Transverse colon (tissue), 4 donors: Measurements from ENCODE around the gene ZNF446. TPM values are rescaled to one million over a fixed set of nuclear protein-coding genes. Genes with fewer than 3 reads are reported as not detected.

Experiments
- DNase-seq: peaks from one replicate; pipeline ENCODE4 v3.0.0-alpha.2; 2019
- H3K27ac ChIP-seq, 4 donors: fragments of 200-600 bp; sonication (generic); 2 replicates each; pipeline ENCODE4 v1.5.1; 2016 to 2018; ENCODE audit warnings: inconsistent platforms in 4 of 4
- H3K27me3 ChIP-seq: fragments of 200-600 bp; sonication (generic); 2 replicates; pipeline ENCODE4 v1.5.1; 2017; ENCODE audit warnings: inconsistent platforms
- H3K36me3 ChIP-seq, 4 donors: fragments of 200-600 bp; sonication (generic); 2 replicates each; pipeline ENCODE4 v1.5.1; 2017 to 2019; ENCODE audit warnings: inconsistent platforms in 4 of 4
- H3K4me1 ChIP-seq, 4 donors: fragments of 200-600 bp; sonication (generic); 2 replicates each; pipeline ENCODE4 v1.5.1; 2017 to 2020; ENCODE audit warnings: inconsistent platforms in 4 of 4
- H3K4me3 ChIP-seq, 4 donors: fragments of 200-600 bp; sonication (generic); 1 replicate in 1 of 4; 2 replicates in 3 of 4; pipeline versions ENCODE4 v1.5.1 to v1.6.1; 2017 to 2019; ENCODE audit warnings: inconsistent platforms in 4 of 4
- H3K9me3 ChIP-seq, 2 donors: fragments of 200-600 bp; sonication (generic); 2 replicates each; pipeline ENCODE4 v1.5.1; 2017 to 2019; ENCODE audit warnings: inconsistent platforms in 2 of 2
- CTCF ChIP-seq, 5 experiments: fragments of 200-600 bp in 3 of 5; fragments of 450-650 bp in 2 of 5; sonication (generic) in 3 of 5; IDR thresholded peaks; 1 replicate in 2 of 5; 2 replicates in 3 of 5; pipeline ENCODE4 v1.5.1; 2016 to 2017; ENCODE audit warnings: antibody characterized with exemption in 5 of 5, inconsistent platforms in 3 of 5, mild to moderate bottlenecking in 2 of 5, moderate library complexity in 1 of 5
- EP300 ChIP-seq: sonication (generic); formaldehyde crosslinking; IDR thresholded peaks from one replicate; pipeline ENCODE4 v1.6.1; 2017; ENCODE audit warnings: antibody characterized with exemption, low read depth
- POLR2A ChIP-seq: fragments of 450-650 bp; IDR thresholded peaks from one replicate; pipeline ENCODE4 v1.6.1; 2016; ENCODE audit warnings: antibody characterized with exemption, mild to moderate bottlenecking, moderate library complexity
- POLR2AphosphoS5 ChIP-seq, 3 donors: sonication (generic); formaldehyde crosslinking; IDR thresholded peaks; one replicate each; pipeline ENCODE4 v1.6.1; 2016; ENCODE audit warnings: antibody characterized with exemption in 3 of 3
- WGBS, 2 donors: methylation state at CpG; one replicate each; pipeline ENCODE4 v1.1.5; 2018; ENCODE audit warnings: low coverage in 1 of 2; 5-methylcytosine and 5-hydroxymethylcytosine counted together
- in situ Hi-C, 4 donors: fragments of 200-750 bp; cut with MboI; loops; one replicate each; pipeline versions ENCODE4 v1.15.0 to v1.15.1; 2017; ENCODE audit warnings: low sequenced_read_pairs in 3 of 4, low pct_ligation_motif_present in 1 of 4, low pct_unique_long_range_greater_than_20kb in 1 of 4
- intact Hi-C: fragments of 100-400 bp; cut with DNase I; formaldehyde crosslinking; loops from one replicate; pipeline ENCODE4 v1.15.1; 2023; ENCODE audit warnings: low total_unique reads
- total RNA-seq, 4 donors: library from RNA; depleted of rRNA; stranded (reverse); fragments of >200 nt; gene quantifications; one replicate each; pipeline ENCODE4 v1.1.0, GENCODE V29; 2016

Gene ZNF446
- total RNA-seq, 4 donors from 2014 or later: 2.8 to 54.6 (median 18.1) TPM

- DNase-seq: no peak
- in situ Hi-C loops (no loop called here), intact Hi-C loops (no loop called here)
- H3K4me1 ChIP-seq: peaks cover 0 to 11% (median 3%) of the 10 kb centered on the region in 4 donors
- TF ChIP-seq EP300: no peak
- TF ChIP-seq POLR2AphosphoS5 (IDR thresholded peaks at IDR 0.05): no peak
- no peak for TF ChIP-seq POLR2A
- no peak for TF ChIP-seq CTCF (IDR thresholded peaks at IDR 0.05)
- WGBS, 2 donors: 97% methylated on average over 35 of the region's 35 CpGs; no CpG with 5 or more reads in 1 of the 2 donors
- no peaks in the 10 kb centered on the region for H3K27me3 ChIP-seq
- no peaks in the 10 kb centered on the region for H3K36me3 ChIP-seq
- H3K4me3 ChIP-seq: no peak overlapping the region
- no peaks in the 10 kb centered on the region for H3K9me3 ChIP-seq
- H3K27ac ChIP-seq: no peak overlapping the region
These were observed 20.0 kb upstream of the ZNF446 start for GRCh38 chr19:58456111-58456510.

- in situ Hi-C loops: no loop called here
- Histone ChIP-seq H3K27ac (no peak overlapping the region), H3K4me1 (no peaks in the 10 kb centered on the region), H3K27me3 (no peaks in the 10 kb centered on the region), H3K4me3 (no peak overlapping the region), H3K9me3 (no peaks in the 10 kb centered on the region), H3K36me3 (no peaks in the 10 kb centered on the region)
- TF ChIP-seq POLR2AphosphoS5 (IDR thresholded peaks at IDR 0.05) (no peak), EP300 (no peak), CTCF (IDR thresholded peaks at IDR 0.05) (no peak), POLR2A (no peak)
- 80 to 88% methylated on average over 1 to 2 of the region's 2 CpGs for WGBS, 2 donors
- intact Hi-C loops: no loop called here
- no peak for DNase-seq
These were observed 16.1 kb upstream of the ZNF446 start for GRCh38 chr19:58460039-58460438.

- in situ Hi-C loops (no loop called here), intact Hi-C loops (no loop called here)
- 32 to 34% methylated on average over 4 to 20 of the region's 20 CpGs for WGBS, 2 donors
These were observed 9.9 kb upstream of the ZNF446 start for GRCh38 chr19:58466089-58466759.

More at GRCh38 chr19:58466089-58466759, 9.9 kb upstream of the ZNF446 start:
- Histone ChIP-seq H3K4me3 (peak overlapping the region; percentile 3 to 99 (median 94)), H3K36me3 (peaks cover 0 to 7% (median 0%) of the 10 kb centered on the region in 4 donors), H3K27me3 (no peaks in the 10 kb centered on the region), H3K4me1 (peaks cover 6 to 15% (median 8%) of the 10 kb centered on the region in 4 donors), H3K27ac (peak overlapping the region in 2 of 4 donors; percentile 77 to 94), H3K9me3 (no peaks in the 10 kb centered on the region)
- no peak for DNase-seq
- no peak for TF ChIP-seq CTCF (IDR thresholded peaks at IDR 0.05)
- no peak for TF ChIP-seq POLR2A
- TF ChIP-seq POLR2AphosphoS5 (IDR thresholded peaks at IDR 0.05): no peak
- TF ChIP-seq EP300: no peak
